GM12864 (cell line): ENCODE measurements around the gene RAPH1.

Source experiments
- DNase-seq: peaks from one replicate; pipeline ENCODE4 v3.0.0-alpha.2; 2011; ENCODE audit warnings: low read depth
- H3K4me3 ChIP-seq: 2 replicates; pipeline ENCODE4 v1.5.1; 2011; ENCODE audit warnings: mild to moderate bottlenecking, low read depth, low read length, control low read depth
- CTCF ChIP-seq: IDR thresholded peaks from 2 replicates; pipeline ENCODE4 v1.5.1; 2011; ENCODE audit warnings: low read depth, mild to moderate bottlenecking, moderate library complexity, low read length, control low read depth, inconsistent platforms; ENCODE audit errors: missing control alignments

Gene RAPH1

GRCh38 chr2:203566161-203566560, 31.1 kb upstream of the RAPH1 start:
- TF ChIP-seq CTCF, result no peak
- H3K4me3 ChIP-seq, result no peak overlapping the region
- no peak for DNase-seq

GRCh38 chr2:203565076-203565475, 30.0 kb upstream of the RAPH1 start:
- TF ChIP-seq CTCF, result no peak
- no peak for DNase-seq
- no peak overlapping the region for H3K4me3 ChIP-seq

GRCh38 chr2:203562268-203562667, 27.2 kb upstream of the RAPH1 start:
- TF ChIP-seq CTCF, result no peak
- DNase-seq, result no peak
- no peak overlapping the region for H3K4me3 ChIP-seq

- no peak for DNase-seq
- H3K4me3 ChIP-seq, result no peak overlapping the region
- no peak for TF ChIP-seq CTCF
Observed at GRCh38 chr2:203559641-203560040, 24.5 kb upstream of the RAPH1 start.

GRCh38 chr2:203553784-203554183, 18.7 kb upstream of the RAPH1 start:
- TF ChIP-seq CTCF, result no peak
- no peak overlapping the region for H3K4me3 ChIP-seq
- no peak for DNase-seq

- no peak for DNase-seq
- no peak overlapping the region for H3K4me3 ChIP-seq
- no peak for TF ChIP-seq CTCF
Observed at GRCh38 chr2:203551778-203552177, 16.7 kb upstream of the RAPH1 start.

- no peak for DNase-seq
- no peak for TF ChIP-seq CTCF
- H3K4me3 ChIP-seq, result no peak overlapping the region
Observed at GRCh38 chr2:203550266-203550665, 15.2 kb upstream of the RAPH1 start.
